ENCODE data around the gene RCAN1.

DNA sequence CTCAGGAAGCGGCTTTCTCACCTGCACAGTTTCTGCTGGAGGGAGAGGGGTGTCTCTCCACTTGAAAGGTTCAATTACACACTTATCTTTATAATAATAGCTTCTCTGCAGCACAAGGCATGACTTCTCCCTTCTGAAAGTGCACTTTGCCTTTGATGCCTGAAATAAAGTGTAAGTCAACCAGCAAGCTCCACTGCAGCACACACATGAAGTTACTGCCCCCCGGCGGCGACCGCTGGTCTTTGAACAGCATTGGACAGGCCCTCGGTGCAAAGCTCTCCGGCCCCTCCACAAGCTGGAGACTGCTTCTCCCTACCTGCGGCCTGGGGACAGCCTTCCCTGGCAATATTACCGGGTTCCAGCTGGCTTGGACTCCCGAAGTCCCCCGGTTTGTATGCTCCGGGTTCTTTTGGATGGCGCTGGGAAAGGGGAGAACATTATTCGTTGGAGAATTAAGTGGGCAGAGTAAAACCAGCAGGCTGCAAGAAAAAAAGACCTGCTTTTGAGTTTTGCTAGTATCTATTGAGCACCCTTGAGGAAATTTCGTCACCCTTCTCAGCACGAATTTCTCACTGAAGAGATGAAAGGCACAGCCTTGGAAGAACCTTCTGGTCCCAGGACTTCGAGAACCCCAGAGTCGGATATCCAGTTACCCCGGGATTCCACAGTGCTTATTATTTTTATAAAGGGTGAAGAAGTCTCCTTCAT, 11.8 kb downstream of the RCAN1 start:
- no peak for TF ChIP-seq YY1 (IDR thresholded peaks at IDR 0.05; ENCODE audit: low read depth)
- no peak for TF ChIP-seq TAF1 (IDR thresholded peaks at IDR 0.05; ENCODE audit: low read depth)
- no peak for TF ChIP-seq MAX (IDR thresholded peaks at IDR 0.05)
- no peak for TF ChIP-seq EP300 (IDR thresholded peaks at IDR 0.05; ENCODE audit: borderline replicate concordance)
- no peak for TF ChIP-seq TCF12 (IDR thresholded peaks at IDR 0.05; ENCODE audit: low read depth)
- TF ChIP-seq RAD21 (IDR thresholded peaks at IDR 0.05; ENCODE audit: low read depth) = peak; percentile 79
- TF ChIP-seq CEBPB (IDR thresholded peaks at IDR 0.05) = no peak
- TF ChIP-seq REST (IDR thresholded peaks at IDR 0.05; ENCODE audit: low read depth) = no peak
- no peak for TF ChIP-seq FOXM1 (IDR thresholded peaks at IDR 0.05; ENCODE audit: borderline replicate concordance, low read depth)
- TF ChIP-seq USF1 (IDR thresholded peaks at IDR 0.05) = no peak
- no peak for TF ChIP-seq ZBTB7A (IDR thresholded peaks at IDR 0.05; ENCODE audit: low read depth)
- no peak for TF ChIP-seq NFIC (IDR thresholded peaks at IDR 0.05)
- no peak for TF ChIP-seq EGR1 (IDR thresholded peaks at IDR 0.05)

Measured in Ishikawa (cell line).